Cardiac ventricle fibroblast (primary cell): ENCODE results near the gene POLL. TPM values are rescaled to one million over a fixed set of nuclear protein-coding genes. Genes with fewer than 3 reads are reported as not detected.

Source experiments
- total RNA-seq: library from RNA; depleted of rRNA; stranded (reverse); fragments of >200 nt; gene quantifications from 2 replicates; pipeline ENCODE4 v1.2.3, GENCODE V29; 2015

The POLL gene
- total RNA-seq = 14.1 and 17.1 TPM in 2 replicates

DNA sequence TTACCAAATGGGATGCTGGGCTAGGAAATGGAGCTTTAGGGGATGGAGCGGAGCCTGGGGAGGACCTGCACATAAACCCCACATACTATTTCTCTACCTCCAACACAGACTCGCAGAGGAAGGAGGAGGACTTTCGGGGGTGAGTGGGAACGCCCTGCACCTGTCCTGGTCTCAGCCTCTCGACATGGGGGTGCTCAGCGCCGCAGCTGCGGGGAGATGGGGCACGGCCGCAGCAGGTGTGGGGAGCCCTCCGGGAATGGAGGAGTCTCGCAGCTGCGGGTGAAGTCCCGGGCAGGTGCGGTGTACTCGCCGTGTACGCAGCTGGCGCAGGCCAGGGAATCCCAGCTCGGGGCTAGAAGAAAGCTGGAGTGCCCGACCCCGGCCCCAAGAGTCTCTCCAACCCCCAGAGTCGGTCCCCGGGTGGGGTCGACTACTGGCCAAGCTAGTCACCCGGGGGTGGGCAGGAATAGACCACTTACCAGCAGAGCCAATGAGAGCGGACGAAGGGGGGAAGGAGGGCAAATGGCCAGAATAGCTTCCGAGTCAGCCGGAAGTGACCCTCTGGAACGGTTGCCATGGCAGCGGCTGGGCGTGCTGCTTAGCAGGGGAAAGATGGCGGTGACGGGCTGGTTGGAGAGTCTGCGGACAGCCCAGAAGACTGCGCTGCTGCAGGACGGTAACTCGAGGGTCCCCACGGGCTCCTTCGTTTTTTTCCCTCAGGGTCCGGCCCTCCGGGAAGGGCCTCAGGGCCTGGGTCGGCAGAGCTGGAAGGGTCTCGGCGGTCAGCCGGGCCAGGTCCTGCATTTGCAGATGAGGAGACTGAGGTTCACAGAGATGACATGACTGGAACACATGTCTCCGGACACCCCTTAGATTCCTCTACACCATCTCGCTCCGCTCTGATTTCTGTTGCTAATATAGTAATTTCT, at the start of gene POLL, which contains the start of gene DPCD:
TSS of gene POLL (minus strand) at position 533 of the 929 bp plus-strand sequence. CDS start 897 bp downstream, outside the sequence.
TSS of gene DPCD (plus strand) at position 597 of the 929 bp plus-strand sequence. CDS start at position 613, 16 bp downstream.

Other genes starting within 250 kb of the POLL start
- gene BTRC, start 234.1 kb downstream of the POLL start, total RNA-seq = 8.7 and 14.1 TPM in 2 replicates
- gene DPCD, start 64 bp upstream of the POLL start, total RNA-seq = 33.5 and 50.8 TPM in 2 replicates
- gene FBXW4, start 106.9 kb upstream of the POLL start, total RNA-seq = 10.8 and 12.8 TPM in 2 replicates
- not detected in 2 replicates for gene FGF8, start 187.9 kb upstream of the POLL start, total RNA-seq
- 56.5 and 73.9 TPM in 2 replicates for gene NPM3, start 195.2 kb upstream of the POLL start, total RNA-seq
- 44.5 and 50.9 TPM in 2 replicates for gene OGA, start 230.2 kb upstream of the POLL start, total RNA-seq